ENCODE results near the gene KCNG4. TPM values are rescaled to one million over a fixed set of nuclear protein-coding genes. Genes with fewer than 3 reads are reported as not detected.

The KCNG4 gene
- polyA plus RNA-seq, 1 experiment: not detected

GRCh38 chr16:84195201-84196093 is 44.4 kb downstream of the KCNG4 start:
- no peak for DNase-seq (ENCODE audit: low read depth, low spot score)

GRCh38 chr16:84194470-84195200 is 45.2 kb downstream of the KCNG4 start:
- ChIA-PET CTCF (interaction anchor here (2.7 kb wide), 1 partner anchor 7 kb away, joined by 19 read pairs; the partner anchor contains the start of gene TAF1C), POLR2A (no interaction called here)
- no peak for DNase-seq (ENCODE audit: low read depth, low spot score)
- Histone ChIP-seq H3K27me3 (ENCODE audit: control insufficient read depth, insufficient read depth, low read length) (peaks cover 24% of the 10 kb centered on the region), H3K9me3 (ENCODE audit: control insufficient read depth, insufficient read depth, low read length) (no peaks in the 10 kb centered on the region; the same call in 1 of the 2 replicates), H3K27ac (ENCODE audit: low read depth, low read length) (no peak overlapping the region), H3K4me3 (ENCODE audit: low read depth, low read length) (no peak overlapping the region)
- TF ChIP-seq CTCF (IDR thresholded peaks at IDR 0.05; ENCODE audit: low read depth, low read length): no peak

More at GRCh38 chr16:84195201-84196093, 44.4 kb downstream of the KCNG4 start:
- Histone ChIP-seq H3K4me3 (ENCODE audit: low read depth, low read length) (no peak overlapping the region), H3K27ac (ENCODE audit: low read depth, low read length) (no peak overlapping the region), H3K9me3 (ENCODE audit: control insufficient read depth, insufficient read depth, low read length) (no peaks in the 10 kb centered on the region; the same call in 1 of the 2 replicates), H3K27me3 (ENCODE audit: control insufficient read depth, insufficient read depth, low read length) (peaks cover 24% of the 10 kb centered on the region)
- no peak for TF ChIP-seq CTCF (IDR thresholded peaks at IDR 0.05; ENCODE audit: low read depth, low read length)
- ChIA-PET CTCF (interaction anchor here (2.7 kb wide), 1 partner anchor 8 kb away, joined by 19 read pairs; the partner anchor contains the start of gene TAF1C), POLR2A (no interaction called here)

- Histone ChIP-seq H3K27ac (ENCODE audit: low read depth, low read length) (no peak overlapping the region), H3K4me3 (ENCODE audit: low read depth, low read length) (no peak overlapping the region), H3K9me3 (ENCODE audit: control insufficient read depth, insufficient read depth, low read length) (no peaks in the 10 kb centered on the region; the same call in 1 of the 2 replicates), H3K27me3 (ENCODE audit: control insufficient read depth, insufficient read depth, low read length) (peaks cover 20% of the 10 kb centered on the region)
- ChIA-PET CTCF (no interaction called here), POLR2A (no interaction called here)
- no peak for DNase-seq (ENCODE audit: low read depth, low spot score)
- no peak for TF ChIP-seq CTCF (IDR thresholded peaks at IDR 0.05; ENCODE audit: low read depth, low read length)
These were observed 45.8 kb downstream of the KCNG4 start for GRCh38 chr16:84194018-84194417.

GRCh38 chr16:84193480-84193879 is 46.3 kb downstream of the KCNG4 start:
- H3K27me3 ChIP-seq (ENCODE audit: control insufficient read depth, insufficient read depth, low read length): peaks cover 17% of the 10 kb centered on the region
- no peak overlapping the region for H3K4me3 ChIP-seq (ENCODE audit: low read depth, low read length)
- no peaks in the 10 kb centered on the region; the same call in 1 of the 2 replicates for H3K9me3 ChIP-seq (ENCODE audit: control insufficient read depth, insufficient read depth, low read length)
- ChIA-PET POLR2A (no interaction called here), CTCF (no interaction called here)
- no peak for DNase-seq (ENCODE audit: low read depth, low spot score)
- no peak for TF ChIP-seq CTCF (IDR thresholded peaks at IDR 0.05; ENCODE audit: low read depth, low read length)
- no peak overlapping the region for H3K27ac ChIP-seq (ENCODE audit: low read depth, low read length)
